GM10266 (cell line): ENCODE data around the gene CAVIN3.

ENCODE experiments used
- DNase-seq: peaks from one replicate; pipeline ENCODE4 v3.0.0; 2012; ENCODE audit errors: extremely low spot score
- CTCF ChIP-seq: IDR thresholded peaks from 2 replicates; pipeline ENCODE4 v1.5.1; 2012; ENCODE audit warnings: mild to moderate bottlenecking, low read depth; ENCODE audit not compliant: control insufficient read depth, insufficient read depth; ENCODE audit errors: missing control alignments

Gene CAVIN3

GRCh38 chr11:6320411-6321155, at the start of gene CAVIN3:
TSS of gene CAVIN3 (minus strand) at chr11:6320501. CDS start at chr11:6320476, 25 bp downstream.
- DNase-seq = peak; percentile 60
- TF ChIP-seq CTCF = no peak

- no peak for DNase-seq
- no peak for TF ChIP-seq CTCF
Measured at GRCh38 chr11:6365659-6366058, 45.4 kb upstream of the CAVIN3 start.

- DNase-seq = peak; percentile 65
- TF ChIP-seq CTCF = peak; percentile 95
Measured at GRCh38 chr11:6362873-6363678, 42.8 kb upstream of the CAVIN3 start.

GRCh38 chr11:6362185-6362872, 42.0 kb upstream of the CAVIN3 start:
- DNase-seq = no peak
- no peak for TF ChIP-seq CTCF

GRCh38 chr11:6360183-6360582, 39.9 kb upstream of the CAVIN3 start:
- no peak for TF ChIP-seq CTCF
- no peak for DNase-seq

- no peak for DNase-seq
- TF ChIP-seq CTCF = no peak
Measured at GRCh38 chr11:6357222-6357621, 36.9 kb upstream of the CAVIN3 start.
